Measurements from ENCODE around the gene ZNF304. TPM values are rescaled to one million over a fixed set of nuclear protein-coding genes. Genes with fewer than 3 reads are reported as not detected.
A peak's percentile ranks its signal among the peaks of the same experiment; 100 is the strongest.

Gene ZNF304
- total and polyA plus RNA-seq, 2 of the 13 experiments (the other 11 are each of a cell fraction or from before 2014, with no cell fraction given): 3.4 to 8.0 TPM

DNA sequence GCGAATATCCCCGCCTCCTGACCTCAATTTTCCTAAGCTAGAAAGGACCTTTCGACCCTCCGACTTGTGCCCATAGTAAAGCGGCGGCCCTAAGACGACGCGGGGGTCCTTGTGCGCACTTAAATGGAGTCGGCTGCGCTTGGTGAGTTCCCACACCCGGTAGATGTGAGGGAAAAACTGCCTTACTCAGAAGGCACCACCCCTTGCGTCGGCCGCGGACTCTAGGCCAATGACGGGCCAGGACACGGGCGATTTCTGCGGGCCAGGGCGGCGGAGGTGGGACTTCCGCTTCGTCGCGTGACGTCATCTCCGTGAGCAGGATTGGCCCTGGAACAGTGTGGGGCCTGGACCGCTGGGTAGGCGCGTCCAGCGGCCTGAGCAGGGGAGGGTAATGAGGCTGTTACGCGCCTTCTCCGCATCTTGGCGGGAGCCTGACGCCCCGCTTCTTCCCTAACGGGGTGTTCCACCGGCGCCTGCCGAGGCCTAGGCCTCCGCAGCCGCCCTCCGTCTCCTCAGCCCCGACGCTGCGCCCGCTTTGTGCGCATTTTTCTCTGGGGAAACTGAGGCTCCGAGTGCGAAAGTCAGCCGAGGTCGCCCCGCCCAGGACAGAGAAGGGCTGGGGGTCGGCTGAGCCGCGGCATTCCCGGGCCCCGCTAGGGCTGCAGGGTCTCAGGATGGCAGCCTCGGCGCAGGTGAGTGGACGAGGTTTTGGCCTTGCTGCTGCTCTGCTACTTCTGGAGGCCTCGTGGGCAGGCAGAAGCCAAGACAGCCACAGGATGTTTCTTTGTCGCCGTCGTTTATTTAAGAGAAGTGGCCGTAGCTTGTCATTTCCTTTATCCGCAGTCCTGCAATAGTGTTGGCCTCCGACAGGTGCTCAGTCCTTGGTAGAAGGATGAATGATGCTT is 30.6 kb upstream of the ZNF304 start, which contains the start of gene ZNF543 (continued):
- TF ChIP-seq ZNF232 (CRISPR knock-in tag; IDR thresholded peaks at IDR 0.05; ENCODE audit: borderline replicate concordance) (0 out of 2 replicates have a peak, but pooled peaks have one; percentile 10), RELA (CRISPR knock-in tag; IDR thresholded peaks at IDR 0.05) (no peak), POGZ (CRISPR knock-in tag; IDR thresholded peaks at IDR 0.05) (peak; percentile 89), LCORL (IDR thresholded peaks at IDR 0.05) (no peak), LCORL (CRISPR knock-in tag; IDR thresholded peaks at IDR 0.05) (0 out of 2 replicates have a peak, but pooled peaks have one; percentile 33), ASH2L (IDR thresholded peaks at IDR 0.05; ENCODE audit: insufficient read length, low read depth, low read length) (peak; percentile 65), NFE2L2 (IDR thresholded peaks at IDR 0.05; ENCODE audit: low read length) (no peak), SP4 (CRISPR knock-in tag; IDR thresholded peaks at IDR 0.05) (peak; percentile 77), GABPB1 (CRISPR knock-in tag; IDR thresholded peaks at IDR 0.05) (peak; percentile 99), ZSCAN21 (CRISPR knock-in tag; IDR thresholded peaks at IDR 0.05; ENCODE audit: borderline replicate concordance) (peak; percentile 84; the same call in 1 of the 2 replicates), ZFX (CRISPR knock-in tag; IDR thresholded peaks at IDR 0.05; ENCODE audit: low read depth) (peak; percentile 99), KMT2A (CRISPR knock-in tag; IDR thresholded peaks at IDR 0.05) (peak; percentile 81), HDAC2 (CRISPR knock-in tag; IDR thresholded peaks at IDR 0.05) (peak; percentile 57), TBX2 (CRISPR knock-in tag; IDR thresholded peaks at IDR 0.05; ENCODE audit: borderline replicate concordance) (peak; percentile 80), ZNF451 (CRISPR knock-in tag; IDR thresholded peaks at IDR 0.05) (0 out of 2 replicates have a peak, but pooled peaks have one; percentile 30), ZNF543 (CRISPR knock-in tag; IDR thresholded peaks at IDR 0.05) (no peak), GABPA (IDR thresholded peaks at IDR 0.05; ENCODE audit: low read depth, low read length) (peak; percentile 98), GABPA (CRISPR knock-in tag; IDR thresholded peaks at IDR 0.05; ENCODE audit: low read depth) (peak; percentile 96)
- TF ChIP-seq, protein P1, sequence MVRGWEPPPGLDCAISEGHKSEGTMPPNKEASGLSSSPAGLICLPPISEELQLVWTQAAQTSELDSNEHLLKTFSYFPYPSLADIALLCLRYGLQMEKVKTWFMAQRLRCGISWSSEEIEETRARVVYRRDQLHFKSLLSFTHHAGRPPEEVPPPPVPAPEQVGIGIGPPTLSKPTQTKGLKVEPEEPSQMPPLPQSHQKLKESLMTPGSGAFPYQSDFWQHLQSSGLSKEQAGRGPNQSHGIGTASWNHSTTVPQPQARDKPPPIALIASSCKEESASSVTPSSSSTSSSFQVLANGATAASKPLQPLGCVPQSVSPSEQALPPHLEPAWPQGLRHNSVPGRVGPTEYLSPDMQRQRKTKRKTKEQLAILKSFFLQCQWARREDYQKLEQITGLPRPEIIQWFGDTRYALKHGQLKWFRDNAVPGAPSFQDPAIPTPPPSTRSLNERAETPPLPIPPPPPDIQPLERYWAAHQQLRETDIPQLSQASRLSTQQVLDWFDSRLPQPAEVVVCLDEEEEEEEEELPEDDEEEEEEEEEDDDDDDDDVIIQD (CRISPR knock-in tag; IDR thresholded peaks at IDR 0.05; ENCODE audit: low read depth): 0 out of 2 replicates have a peak, but pooled peaks have one; percentile 54
- TF ChIP-seq, protein P2, sequence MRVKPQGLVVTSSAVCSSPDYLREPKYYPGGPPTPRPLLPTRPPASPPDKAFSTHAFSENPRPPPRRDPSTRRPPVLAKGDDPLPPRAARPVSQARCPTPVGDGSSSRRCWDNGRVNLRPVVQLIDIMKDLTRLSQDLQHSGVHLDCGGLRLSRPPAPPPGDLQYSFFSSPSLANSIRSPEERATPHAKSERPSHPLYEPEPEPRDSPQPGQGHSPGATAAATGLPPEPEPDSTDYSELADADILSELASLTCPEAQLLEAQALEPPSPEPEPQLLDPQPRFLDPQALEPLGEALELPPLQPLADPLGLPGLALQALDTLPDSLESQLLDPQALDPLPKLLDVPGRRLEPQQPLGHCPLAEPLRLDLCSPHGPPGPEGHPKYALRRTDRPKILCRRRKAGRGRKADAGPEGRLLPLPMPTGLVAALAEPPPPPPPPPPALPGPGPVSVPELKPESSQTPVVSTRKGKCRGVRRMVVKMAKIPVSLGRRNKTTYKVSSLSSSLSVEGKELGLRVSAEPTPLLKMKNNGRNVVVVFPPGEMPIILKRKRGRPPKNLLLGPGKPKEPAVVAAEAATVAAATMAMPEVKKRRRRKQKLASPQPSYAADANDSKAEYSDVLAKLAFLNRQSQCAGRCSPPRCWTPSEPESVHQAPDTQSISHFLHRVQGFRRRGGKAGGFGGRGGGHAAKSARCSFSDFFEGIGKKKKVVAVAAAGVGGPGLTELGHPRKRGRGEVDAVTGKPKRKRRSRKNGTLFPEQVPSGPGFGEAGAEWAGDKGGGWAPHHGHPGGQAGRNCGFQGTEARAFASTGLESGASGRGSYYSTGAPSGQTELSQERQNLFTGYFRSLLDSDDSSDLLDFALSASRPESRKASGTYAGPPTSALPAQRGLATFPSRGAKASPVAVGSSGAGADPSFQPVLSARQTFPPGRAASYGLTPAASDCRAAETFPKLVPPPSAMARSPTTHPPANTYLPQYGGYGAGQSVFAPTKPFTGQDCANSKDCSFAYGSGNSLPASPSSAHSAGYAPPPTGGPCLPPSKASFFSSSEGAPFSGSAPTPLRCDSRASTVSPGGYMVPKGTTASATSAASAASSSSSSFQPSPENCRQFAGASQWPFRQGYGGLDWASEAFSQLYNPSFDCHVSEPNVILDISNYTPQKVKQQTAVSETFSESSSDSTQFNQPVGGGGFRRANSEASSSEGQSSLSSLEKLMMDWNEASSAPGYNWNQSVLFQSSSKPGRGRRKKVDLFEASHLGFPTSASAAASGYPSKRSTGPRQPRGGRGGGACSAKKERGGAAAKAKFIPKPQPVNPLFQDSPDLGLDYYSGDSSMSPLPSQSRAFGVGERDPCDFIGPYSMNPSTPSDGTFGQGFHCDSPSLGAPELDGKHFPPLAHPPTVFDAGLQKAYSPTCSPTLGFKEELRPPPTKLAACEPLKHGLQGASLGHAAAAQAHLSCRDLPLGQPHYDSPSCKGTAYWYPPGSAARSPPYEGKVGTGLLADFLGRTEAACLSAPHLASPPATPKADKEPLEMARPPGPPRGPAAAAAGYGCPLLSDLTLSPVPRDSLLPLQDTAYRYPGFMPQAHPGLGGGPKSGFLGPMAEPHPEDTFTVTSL (CRISPR knock-in tag; IDR thresholded peaks at IDR 0.05; ENCODE audit: borderline replicate concordance): peak; percentile 50
- TF ChIP-seq, protein P3, sequence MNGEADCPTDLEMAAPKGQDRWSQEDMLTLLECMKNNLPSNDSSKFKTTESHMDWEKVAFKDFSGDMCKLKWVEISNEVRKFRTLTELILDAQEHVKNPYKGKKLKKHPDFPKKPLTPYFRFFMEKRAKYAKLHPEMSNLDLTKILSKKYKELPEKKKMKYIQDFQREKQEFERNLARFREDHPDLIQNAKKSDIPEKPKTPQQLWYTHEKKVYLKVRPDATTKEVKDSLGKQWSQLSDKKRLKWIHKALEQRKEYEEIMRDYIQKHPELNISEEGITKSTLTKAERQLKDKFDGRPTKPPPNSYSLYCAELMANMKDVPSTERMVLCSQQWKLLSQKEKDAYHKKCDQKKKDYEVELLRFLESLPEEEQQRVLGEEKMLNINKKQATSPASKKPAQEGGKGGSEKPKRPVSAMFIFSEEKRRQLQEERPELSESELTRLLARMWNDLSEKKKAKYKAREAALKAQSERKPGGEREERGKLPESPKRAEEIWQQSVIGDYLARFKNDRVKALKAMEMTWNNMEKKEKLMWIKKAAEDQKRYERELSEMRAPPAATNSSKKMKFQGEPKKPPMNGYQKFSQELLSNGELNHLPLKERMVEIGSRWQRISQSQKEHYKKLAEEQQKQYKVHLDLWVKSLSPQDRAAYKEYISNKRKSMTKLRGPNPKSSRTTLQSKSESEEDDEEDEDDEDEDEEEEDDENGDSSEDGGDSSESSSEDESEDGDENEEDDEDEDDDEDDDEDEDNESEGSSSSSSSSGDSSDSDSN (CRISPR knock-in tag; IDR thresholded peaks at IDR 0.05): peak; percentile 27; the same call in 1 of the 2 replicates

Measured in HepG2 (cell line).